ENCODE results near the gene SLC25A33.
A peak's percentile ranks its signal among the peaks of the same experiment; 100 is the strongest.
"Not testable (repeated sequence)": the region's sequence is repeated elsewhere in the genome, so short reads cannot be mapped to it uniquely, and the experiment has no call there.

The SLC25A33 gene

DNA sequence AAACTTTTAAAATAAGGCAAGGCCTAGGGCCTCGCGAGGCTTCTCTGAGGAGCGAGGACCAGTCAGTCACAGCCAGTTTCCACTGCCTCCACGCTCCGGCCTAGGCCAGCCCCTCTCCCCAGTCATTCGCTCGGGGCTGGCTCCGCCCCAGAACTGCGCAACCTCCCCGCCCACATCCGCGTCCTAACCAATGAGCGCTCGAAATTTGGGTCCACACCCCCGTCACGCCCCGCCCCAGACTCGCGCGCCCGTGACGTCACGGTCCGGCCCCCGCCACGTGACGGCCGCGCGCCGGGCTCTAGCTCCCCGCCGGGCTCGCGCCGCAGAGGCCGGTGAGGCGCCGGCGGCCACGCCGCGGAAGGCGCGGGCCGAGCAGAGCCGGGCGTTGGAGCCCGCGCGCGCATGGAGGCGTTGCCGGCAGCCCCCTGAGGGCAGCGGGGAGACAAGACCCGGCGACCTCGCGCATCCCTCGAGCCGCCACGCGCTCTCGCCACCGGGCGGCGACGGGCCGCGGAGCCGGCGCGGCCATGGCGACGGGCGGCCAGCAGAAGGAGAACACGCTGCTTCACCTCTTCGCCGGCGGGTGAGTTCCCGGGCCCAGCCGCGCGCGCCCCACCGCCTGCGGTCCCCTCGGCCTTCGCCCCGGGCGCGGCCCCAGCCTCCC is at the start of gene SLC25A33:
Gene SLC25A33 (plus strand): TSS at position 301 of the 664 bp plus-strand sequence. CDS start 227 bp downstream, at position 528.
- H3K4me3 ChIP-seq (ENCODE audit: low read depth, low read length): peak within 1 kb of the TSS; percentile 80

- no peak overlapping the region for H3K4me3 ChIP-seq (ENCODE audit: low read depth, low read length)
Observed at GRCh38 chr1:9490605-9491339, 48.5 kb upstream of the SLC25A33 start.

- H3K4me3 ChIP-seq (ENCODE audit: low read depth, low read length): no peak overlapping the region
Observed at GRCh38 chr1:9493326-9493725, 45.9 kb upstream of the SLC25A33 start.

DNA sequence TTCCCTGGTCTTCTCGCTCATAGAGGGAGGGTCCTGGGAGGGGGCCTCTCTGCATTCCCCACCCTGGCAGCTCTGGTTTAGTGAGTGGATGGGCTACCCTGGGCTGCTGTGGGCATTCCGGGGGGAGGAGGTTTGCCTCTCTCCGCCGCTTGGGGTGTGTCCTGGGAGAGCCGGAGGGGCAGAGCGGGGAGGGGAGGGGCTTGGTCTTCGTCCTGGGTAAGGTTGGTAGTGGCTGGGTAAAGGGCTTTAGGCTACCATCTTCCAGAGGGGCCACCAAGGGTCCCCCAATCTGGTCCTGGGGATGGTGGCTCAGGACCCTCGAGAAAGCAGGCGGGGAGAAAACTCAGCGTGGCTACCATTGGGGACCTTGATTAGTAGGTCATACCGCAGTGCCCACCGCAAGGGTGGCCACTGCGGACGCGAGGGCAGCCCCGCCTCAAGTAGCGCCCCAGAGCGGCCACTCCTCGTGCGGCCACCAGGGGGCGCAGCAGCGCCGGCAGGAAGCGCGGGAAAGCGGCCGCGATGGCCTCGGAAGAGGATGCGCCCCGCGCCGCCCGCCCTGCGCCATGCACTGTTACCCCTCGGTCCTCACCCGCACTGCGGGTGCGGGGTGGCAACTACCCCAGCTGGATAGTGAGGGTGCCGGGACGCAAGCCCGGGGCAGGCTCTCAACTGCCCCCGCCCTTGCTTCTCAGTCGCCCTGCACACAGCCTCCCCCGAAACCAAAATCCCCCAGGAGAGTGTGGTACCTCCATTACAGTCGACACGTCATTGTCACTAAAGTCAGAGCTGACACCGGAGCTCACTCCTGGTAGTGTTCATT is 44.1 kb upstream of the SLC25A33 start:
- H3K4me3 ChIP-seq (ENCODE audit: low read depth, low read length): no peak overlapping the region

GRCh38 chr1:9495854-9496374 is 43.4 kb upstream of the SLC25A33 start:
- H3K4me3 ChIP-seq (ENCODE audit: low read depth, low read length): no peak overlapping the region

GRCh38 chr1:9500756-9501754 is 38.2 kb upstream of the SLC25A33 start:
- no peak overlapping the region for H3K4me3 ChIP-seq (ENCODE audit: low read depth, low read length)

DNA sequence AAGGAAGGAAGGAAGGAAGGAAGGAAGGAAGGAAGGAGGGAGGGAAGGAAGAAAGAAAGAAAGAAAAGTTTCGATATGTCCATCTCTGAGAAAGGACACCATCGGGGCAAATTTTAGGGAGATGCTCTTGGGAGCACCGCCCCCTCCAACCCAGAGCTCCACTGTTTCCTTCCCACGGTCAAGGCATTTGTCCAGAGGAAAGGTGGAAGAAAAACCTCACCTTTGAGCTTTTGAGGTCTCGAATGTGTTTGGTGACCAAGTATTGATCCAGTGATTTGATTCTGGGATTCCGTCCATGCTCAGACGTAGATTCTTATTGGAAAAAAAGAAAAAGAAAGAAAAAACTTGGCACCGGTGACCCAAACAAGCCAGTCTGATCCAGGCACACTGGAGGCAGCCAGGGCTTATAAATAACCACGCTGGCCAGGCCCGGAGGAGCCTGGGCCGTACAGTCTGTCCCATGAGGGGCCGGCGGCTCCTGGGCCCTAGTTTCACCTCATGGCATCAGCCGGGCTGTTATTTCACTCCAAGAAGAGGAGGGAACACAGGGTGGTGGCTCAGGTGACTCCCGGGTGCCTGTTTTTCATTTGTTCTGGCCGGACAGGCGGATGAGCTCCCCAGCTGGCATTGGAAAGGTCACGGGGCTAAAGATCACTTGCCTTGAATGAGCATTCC is 36.1 kb upstream of the SLC25A33 start:
- H3K4me3 ChIP-seq (ENCODE audit: low read depth, low read length): no peak overlapping the region

- no peak overlapping the region for H3K4me3 ChIP-seq (ENCODE audit: low read depth, low read length)
Observed at GRCh38 chr1:9505143-9505542, 34.1 kb upstream of the SLC25A33 start.

DNA sequence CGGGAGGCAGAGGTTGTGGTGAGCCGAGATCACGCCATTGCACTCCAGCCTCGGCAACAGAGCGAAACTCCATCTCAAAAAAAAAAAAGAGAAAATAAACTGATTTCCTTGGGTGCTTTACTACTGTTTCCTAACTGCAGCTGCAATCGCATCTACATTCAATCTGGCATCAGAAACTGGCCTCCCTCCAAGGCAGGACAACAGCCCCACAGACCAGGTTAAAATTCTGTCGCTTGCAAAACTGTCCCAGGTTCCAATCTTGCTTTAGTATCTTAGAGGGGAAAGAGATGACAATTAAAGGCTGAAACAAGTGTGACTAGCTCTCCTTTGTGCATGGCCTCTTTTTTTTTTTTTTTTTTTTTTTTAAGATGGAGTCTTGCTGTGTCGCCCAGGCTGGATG is 32.4 kb upstream of the SLC25A33 start:
- no peak overlapping the region for H3K4me3 ChIP-seq (ENCODE audit: low read depth, low read length)

GRCh38 chr1:9510130-9510529 is 29.1 kb upstream of the SLC25A33 start:
- H3K4me3 ChIP-seq (ENCODE audit: low read depth, low read length): no peak overlapping the region

DNA sequence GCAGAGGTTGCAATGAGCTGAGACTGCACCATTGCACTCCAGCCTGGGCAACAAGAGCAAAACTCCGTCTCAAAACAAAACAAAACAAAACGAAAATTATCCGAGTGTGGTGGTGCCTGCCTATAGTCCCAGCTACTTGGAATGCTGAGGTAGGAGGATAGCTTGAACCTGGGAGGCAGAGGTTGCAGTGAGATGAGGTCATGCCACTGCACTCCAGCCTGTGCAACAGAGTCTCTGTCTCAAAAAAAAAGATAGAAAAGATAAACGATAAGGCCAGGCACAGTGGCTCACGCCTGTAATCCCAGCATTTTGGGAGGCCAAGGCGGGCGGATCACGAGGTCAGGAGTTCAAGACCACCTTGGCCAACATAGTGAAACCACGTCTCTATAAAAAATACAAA is 23.7 kb upstream of the SLC25A33 start:
- not testable (repeated sequence) for H3K4me3 ChIP-seq (ENCODE audit: low read depth, low read length)

GRCh38 chr1:9518454-9518998 is 20.7 kb upstream of the SLC25A33 start:
- H3K4me3 ChIP-seq (ENCODE audit: low read depth, low read length): no peak overlapping the region

- H3K4me3 ChIP-seq (ENCODE audit: low read depth, low read length): no peak overlapping the region
Observed at GRCh38 chr1:9520411-9520810, 18.9 kb upstream of the SLC25A33 start.

DNA sequence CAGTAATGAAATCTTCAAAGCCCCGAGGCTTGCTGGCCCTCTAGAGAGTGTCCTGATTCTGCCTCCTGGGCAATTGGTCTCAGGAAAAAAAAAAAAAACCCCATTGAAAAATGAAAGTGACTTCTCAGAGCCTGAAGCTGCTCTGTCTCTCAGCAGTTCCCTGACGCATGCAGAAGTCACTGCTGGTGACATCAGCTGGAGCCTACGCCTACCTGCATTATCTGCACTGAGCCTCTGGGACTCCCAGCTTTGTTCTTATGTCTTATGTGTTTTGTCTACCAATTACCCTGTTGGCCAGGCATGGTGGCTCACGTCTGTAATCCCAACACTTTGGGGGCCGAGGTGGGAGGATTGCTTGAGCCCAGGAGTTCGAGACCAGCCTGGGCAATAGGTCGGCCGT is 10.1 kb upstream of the SLC25A33 start:
- H3K4me3 ChIP-seq (ENCODE audit: low read depth, low read length): no peak overlapping the region

GRCh38 chr1:9530320-9530719 is 8.9 kb upstream of the SLC25A33 start:
- no peak overlapping the region for H3K4me3 ChIP-seq (ENCODE audit: low read depth, low read length)

DNA sequence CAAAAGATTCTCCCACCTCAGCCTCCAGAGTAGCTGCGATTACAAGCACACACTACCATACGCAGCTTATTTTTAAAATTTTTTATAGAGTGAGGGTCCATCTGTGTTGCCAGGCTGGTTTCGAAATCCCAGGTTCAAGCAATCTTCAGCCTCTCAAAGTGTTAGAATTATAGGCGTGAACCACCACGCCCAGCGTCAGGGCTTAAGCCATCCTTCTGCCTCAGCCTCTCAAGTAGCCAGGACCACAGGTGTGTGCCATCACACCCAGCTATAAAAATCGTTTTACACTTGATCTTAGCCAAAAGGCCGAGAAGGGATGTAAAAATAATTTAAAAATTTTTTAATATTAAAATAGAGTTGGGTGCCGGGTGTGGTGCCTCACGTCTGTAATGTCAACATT is 4.3 kb upstream of the SLC25A33 start:
- H3K4me3 ChIP-seq (ENCODE audit: low read depth, low read length): no peak overlapping the region

DNA sequence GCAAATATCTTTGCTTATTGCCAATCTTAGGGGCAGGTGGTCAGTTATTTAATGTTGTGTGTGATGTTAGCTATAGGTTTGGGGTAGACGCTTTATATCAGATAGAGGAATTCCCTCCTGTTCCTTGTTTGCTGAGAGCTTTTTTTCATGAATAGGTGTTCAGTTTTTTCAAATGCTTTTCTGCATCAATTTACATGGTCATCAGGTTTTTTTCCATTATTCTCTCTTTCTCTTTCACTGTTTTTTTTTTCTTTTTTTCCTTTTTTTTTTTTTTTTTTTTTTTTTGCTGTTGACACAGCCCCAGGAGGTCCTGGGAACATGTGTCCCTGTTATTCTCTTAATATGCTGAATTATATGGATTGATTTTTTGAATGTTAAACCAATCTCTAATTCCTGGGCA is 3.0 kb upstream of the SLC25A33 start:
- H3K4me3 ChIP-seq (ENCODE audit: low read depth, low read length): no peak overlapping the region

- H3K4me3 ChIP-seq (ENCODE audit: low read depth, low read length): no peak overlapping the region
Observed at GRCh38 chr1:9537863-9538668, 1.2 kb upstream of the SLC25A33 start.
